ENCODE measurements around the gene TOE1.

Gene TOE1

GRCh38 chr1:45326627-45327623, 13.0 kb upstream of the TOE1 start, which contains the start of gene HPDL:
Gene HPDL (plus strand): TSS chr1:45326895. CDS start chr1:45327149, 254 bp downstream.
- peak; percentile 61 for DNase-seq

GRCh38 chr1:45327644-45328515, 12.1 kb upstream of the TOE1 start:
- no peak for DNase-seq

- DNase-seq, result no peak
Measured at GRCh38 chr1:45328680-45329079, 11.3 kb upstream of the TOE1 start.

GRCh38 chr1:45329445-45329844, 10.5 kb upstream of the TOE1 start:
- no peak for DNase-seq

- no peak for DNase-seq
Measured at GRCh38 chr1:45331436-45332345, 8.3 kb upstream of the TOE1 start.

- DNase-seq, result no peak
Measured at GRCh38 chr1:45332346-45332720, 7.6 kb upstream of the TOE1 start.

GRCh38 chr1:45334308-45335245, 5.4 kb upstream of the TOE1 start:
- DNase-seq, result no peak

GRCh38 chr1:45335855-45336324, 4.1 kb upstream of the TOE1 start:
- no peak for DNase-seq

GRCh38 chr1:45337630-45338325, 2.2 kb upstream of the TOE1 start:
- peak; percentile 8 for DNase-seq

GRCh38 chr1:45340816-45341466, 971 bp downstream of the TOE1 start:
- DNase-seq, result peak; percentile 14

- DNase-seq, result no peak
Measured at GRCh38 chr1:45344499-45344898, 4.5 kb downstream of the TOE1 start.

- DNase-seq, result no peak
Measured at GRCh38 chr1:45345014-45345413, 5.0 kb downstream of the TOE1 start.

GRCh38 chr1:45346473-45346872, 6.5 kb downstream of the TOE1 start:
- no peak for DNase-seq

- DNase-seq, result peak; percentile 30
Measured at GRCh38 chr1:45348020-45348419, 8.1 kb downstream of the TOE1 start.

- DNase-seq, result no peak
Measured at GRCh38 chr1:45348609-45348965, 8.6 kb downstream of the TOE1 start.

- no peak for DNase-seq
Measured at GRCh38 chr1:45348966-45349677, 9.2 kb downstream of the TOE1 start.

- DNase-seq, result no peak
Measured at GRCh38 chr1:45351508-45351907, 11.5 kb downstream of the TOE1 start.

- no peak for DNase-seq
Measured at GRCh38 chr1:45353685-45354084, 13.7 kb downstream of the TOE1 start.

GRCh38 chr1:45354838-45355237, 14.9 kb downstream of the TOE1 start:
- DNase-seq, result no peak

Data from fibroblast of skin of back (primary cell).